ENCODE data around the gene DNMT3B. TPM values are rescaled to one million over a fixed set of nuclear protein-coding genes. Genes with fewer than 3 reads are reported as not detected.

DNMT3B gene
- total and polyA plus RNA-seq, 4 donors, result 0.26 to 2.8 (median 0.60) TPM

DNA sequence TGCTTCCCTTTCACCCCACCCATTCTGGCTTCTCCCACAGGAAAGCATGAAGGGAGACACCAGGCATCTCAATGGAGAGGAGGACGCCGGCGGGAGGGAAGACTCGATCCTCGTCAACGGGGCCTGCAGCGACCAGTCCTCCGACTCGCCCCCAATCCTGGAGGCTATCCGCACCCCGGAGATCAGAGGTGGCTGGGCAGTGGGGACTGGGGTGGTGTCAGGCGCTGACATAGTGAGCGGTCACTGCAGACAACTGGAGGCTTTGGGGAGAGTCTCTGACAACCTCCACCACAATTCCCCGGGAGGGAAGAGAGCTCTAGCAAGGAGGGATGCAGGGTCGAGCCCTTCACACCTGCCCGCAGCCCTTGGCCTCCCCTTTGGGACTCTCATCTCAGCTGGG lies 18.1 kb downstream of the DNMT3B start:
- Histone ChIP-seq H3K27me3 (ENCODE audit: control insufficient read depth in 4 of 4, insufficient read depth in 4 of 4, low read length in 3 of 4) (no peaks in the 10 kb centered on the region), H3K4me1 (ENCODE audit: control insufficient read depth in 4 of 4, insufficient read depth in 4 of 4, low read length in 3 of 4) (peaks cover 3 to 17% (median 14%) of the 10 kb centered on the region in 4 donors), H3K4me3 (ENCODE audit: low read depth in 1 of 3, low read length in 3 of 3) (no peak overlapping the region), H3K9me3 (ENCODE audit: control insufficient read depth in 4 of 4, low read length in 3 of 4) (no peaks in the 10 kb centered on the region), H3K27ac (ENCODE audit: low read depth in 1 of 2, low read length in 2 of 2) (no peak overlapping the region), H3K36me3 (ENCODE audit: control insufficient read depth in 4 of 4, insufficient read depth in 3 of 4, low read depth in 1 of 4, low read length in 3 of 4) (no peaks in the 10 kb centered on the region), H3K9ac (ENCODE audit: low read depth in 1 of 2, low read length in 2 of 2) (no peak overlapping the region)
- WGBS, result 96% methylated on average over 16 of the region's 16 CpGs
- no peak for TF ChIP-seq FOXA1 (IDR thresholded peaks at IDR 0.05)
- no peak for TF ChIP-seq HNF4A (conservative IDR thresholded peaks at IDR 0.05)
- TF ChIP-seq, protein P1, sequence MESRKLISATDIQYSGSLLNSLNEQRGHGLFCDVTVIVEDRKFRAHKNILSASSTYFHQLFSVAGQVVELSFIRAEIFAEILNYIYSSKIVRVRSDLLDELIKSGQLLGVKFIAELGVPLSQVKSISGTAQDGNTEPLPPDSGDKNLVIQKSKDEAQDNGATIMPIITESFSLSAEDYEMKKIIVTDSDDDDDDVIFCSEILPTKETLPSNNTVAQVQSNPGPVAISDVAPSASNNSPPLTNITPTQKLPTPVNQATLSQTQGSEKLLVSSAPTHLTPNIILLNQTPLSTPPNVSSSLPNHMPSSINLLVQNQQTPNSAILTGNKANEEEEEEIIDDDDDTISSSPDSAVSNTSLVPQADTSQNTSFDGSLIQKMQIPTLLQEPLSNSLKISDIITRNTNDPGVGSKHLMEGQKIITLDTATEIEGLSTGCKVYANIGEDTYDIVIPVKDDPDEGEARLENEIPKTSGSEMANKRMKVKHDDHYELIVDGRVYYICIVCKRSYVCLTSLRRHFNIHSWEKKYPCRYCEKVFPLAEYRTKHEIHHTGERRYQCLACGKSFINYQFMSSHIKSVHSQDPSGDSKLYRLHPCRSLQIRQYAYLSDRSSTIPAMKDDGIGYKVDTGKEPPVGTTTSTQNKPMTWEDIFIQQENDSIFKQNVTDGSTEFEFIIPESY (IDR thresholded peaks at IDR 0.05), result no peak
- no peak for TF ChIP-seq TAF1 (conservative IDR thresholded peaks at IDR 0.05)
- TF ChIP-seq, protein P2, sequence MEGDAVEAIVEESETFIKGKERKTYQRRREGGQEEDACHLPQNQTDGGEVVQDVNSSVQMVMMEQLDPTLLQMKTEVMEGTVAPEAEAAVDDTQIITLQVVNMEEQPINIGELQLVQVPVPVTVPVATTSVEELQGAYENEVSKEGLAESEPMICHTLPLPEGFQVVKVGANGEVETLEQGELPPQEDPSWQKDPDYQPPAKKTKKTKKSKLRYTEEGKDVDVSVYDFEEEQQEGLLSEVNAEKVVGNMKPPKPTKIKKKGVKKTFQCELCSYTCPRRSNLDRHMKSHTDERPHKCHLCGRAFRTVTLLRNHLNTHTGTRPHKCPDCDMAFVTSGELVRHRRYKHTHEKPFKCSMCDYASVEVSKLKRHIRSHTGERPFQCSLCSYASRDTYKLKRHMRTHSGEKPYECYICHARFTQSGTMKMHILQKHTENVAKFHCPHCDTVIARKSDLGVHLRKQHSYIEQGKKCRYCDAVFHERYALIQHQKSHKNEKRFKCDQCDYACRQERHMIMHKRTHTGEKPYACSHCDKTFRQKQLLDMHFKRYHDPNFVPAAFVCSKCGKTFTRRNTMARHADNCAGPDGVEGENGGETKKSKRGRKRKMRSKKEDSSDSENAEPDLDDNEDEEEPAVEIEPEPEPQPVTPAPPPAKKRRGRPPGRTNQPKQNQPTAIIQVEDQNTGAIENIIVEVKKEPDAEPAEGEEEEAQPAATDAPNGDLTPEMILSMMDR (IDR thresholded peaks at IDR 0.05; ENCODE audit: low read depth, low read length, missing input control), result no peak
- TF ChIP-seq SP1 (IDR thresholded peaks at IDR 0.05), result no peak
- TF ChIP-seq RAD21 (IDR thresholded peaks at IDR 0.05), result no peak
- TF ChIP-seq YY1 (IDR thresholded peaks at IDR 0.05), result no peak
- no peak for TF ChIP-seq NR2F2 (IDR thresholded peaks at IDR 0.05)
- no peak for TF ChIP-seq HNF4G (IDR thresholded peaks at IDR 0.05)
- no peak for TF ChIP-seq RXRA (IDR thresholded peaks at IDR 0.05)
- no peak for TF ChIP-seq FOXA2 (IDR thresholded peaks at IDR 0.05)
- TF ChIP-seq JUND (IDR thresholded peaks at IDR 0.05), result no peak
- no peak for TF ChIP-seq EGR1 (IDR thresholded peaks at IDR 0.05; ENCODE audit: low read depth in 2 of 2)
- TF ChIP-seq, protein P3, sequence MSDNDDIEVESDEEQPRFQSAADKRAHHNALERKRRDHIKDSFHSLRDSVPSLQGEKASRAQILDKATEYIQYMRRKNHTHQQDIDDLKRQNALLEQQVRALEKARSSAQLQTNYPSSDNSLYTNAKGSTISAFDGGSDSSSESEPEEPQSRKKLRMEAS (IDR thresholded peaks at IDR 0.05), result no peak
- TF ChIP-seq, protein P4, sequence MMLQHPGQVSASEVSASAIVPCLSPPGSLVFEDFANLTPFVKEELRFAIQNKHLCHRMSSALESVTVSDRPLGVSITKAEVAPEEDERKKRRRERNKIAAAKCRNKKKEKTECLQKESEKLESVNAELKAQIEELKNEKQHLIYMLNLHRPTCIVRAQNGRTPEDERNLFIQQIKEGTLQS (IDR thresholded peaks at IDR 0.05), result no peak
- TF ChIP-seq, protein P5, sequence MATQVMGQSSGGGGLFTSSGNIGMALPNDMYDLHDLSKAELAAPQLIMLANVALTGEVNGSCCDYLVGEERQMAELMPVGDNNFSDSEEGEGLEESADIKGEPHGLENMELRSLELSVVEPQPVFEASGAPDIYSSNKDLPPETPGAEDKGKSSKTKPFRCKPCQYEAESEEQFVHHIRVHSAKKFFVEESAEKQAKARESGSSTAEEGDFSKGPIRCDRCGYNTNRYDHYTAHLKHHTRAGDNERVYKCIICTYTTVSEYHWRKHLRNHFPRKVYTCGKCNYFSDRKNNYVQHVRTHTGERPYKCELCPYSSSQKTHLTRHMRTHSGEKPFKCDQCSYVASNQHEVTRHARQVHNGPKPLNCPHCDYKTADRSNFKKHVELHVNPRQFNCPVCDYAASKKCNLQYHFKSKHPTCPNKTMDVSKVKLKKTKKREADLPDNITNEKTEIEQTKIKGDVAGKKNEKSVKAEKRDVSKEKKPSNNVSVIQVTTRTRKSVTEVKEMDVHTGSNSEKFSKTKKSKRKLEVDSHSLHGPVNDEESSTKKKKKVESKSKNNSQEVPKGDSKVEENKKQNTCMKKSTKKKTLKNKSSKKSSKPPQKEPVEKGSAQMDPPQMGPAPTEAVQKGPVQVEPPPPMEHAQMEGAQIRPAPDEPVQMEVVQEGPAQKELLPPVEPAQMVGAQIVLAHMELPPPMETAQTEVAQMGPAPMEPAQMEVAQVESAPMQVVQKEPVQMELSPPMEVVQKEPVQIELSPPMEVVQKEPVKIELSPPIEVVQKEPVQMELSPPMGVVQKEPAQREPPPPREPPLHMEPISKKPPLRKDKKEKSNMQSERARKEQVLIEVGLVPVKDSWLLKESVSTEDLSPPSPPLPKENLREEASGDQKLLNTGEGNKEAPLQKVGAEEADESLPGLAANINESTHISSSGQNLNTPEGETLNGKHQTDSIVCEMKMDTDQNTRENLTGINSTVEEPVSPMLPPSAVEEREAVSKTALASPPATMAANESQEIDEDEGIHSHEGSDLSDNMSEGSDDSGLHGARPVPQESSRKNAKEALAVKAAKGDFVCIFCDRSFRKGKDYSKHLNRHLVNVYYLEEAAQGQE (IDR thresholded peaks at IDR 0.05), result no peak
- no peak for TF ChIP-seq GABPA (IDR thresholded peaks at IDR 0.05 in 1 of 2, conservative IDR thresholded peaks at IDR 0.05 in 1 of 2)
- DNase-seq (ENCODE audit: low spot score), result no peak
